ENCODE data around the gene TUBB2A.
"Not testable (repeated sequence)": the region's sequence is repeated elsewhere in the genome, so short reads cannot be mapped to it uniquely, and the experiment has no call there.

Gene TUBB2A

GRCh38 chr6:3155416-3155815, 1.9 kb downstream of the TUBB2A start:
- not testable (repeated sequence) for H3K4me3 ChIP-seq (ENCODE audit: insufficient read depth, low read depth, low read length, poor library complexity, severe bottlenecking); H3K36me3 ChIP-seq (ENCODE audit: control insufficient read depth, insufficient read depth, low read length); H3K27ac ChIP-seq (ENCODE audit: insufficient read depth, low read length, poor library complexity, severe bottlenecking); H3K27me3 ChIP-seq (replicated peaks; ENCODE audit: control insufficient read depth, insufficient read depth, low read length, poor library complexity, severe bottlenecking); H3K9me3 ChIP-seq (ENCODE audit: control insufficient read depth, low read length); DNase-seq
- H3K4me1 ChIP-seq (ENCODE audit: control insufficient read depth, insufficient read depth, low read length, poor library complexity, severe bottlenecking), result peaks cover 23% of the 10 kb centered on the region

DNA sequence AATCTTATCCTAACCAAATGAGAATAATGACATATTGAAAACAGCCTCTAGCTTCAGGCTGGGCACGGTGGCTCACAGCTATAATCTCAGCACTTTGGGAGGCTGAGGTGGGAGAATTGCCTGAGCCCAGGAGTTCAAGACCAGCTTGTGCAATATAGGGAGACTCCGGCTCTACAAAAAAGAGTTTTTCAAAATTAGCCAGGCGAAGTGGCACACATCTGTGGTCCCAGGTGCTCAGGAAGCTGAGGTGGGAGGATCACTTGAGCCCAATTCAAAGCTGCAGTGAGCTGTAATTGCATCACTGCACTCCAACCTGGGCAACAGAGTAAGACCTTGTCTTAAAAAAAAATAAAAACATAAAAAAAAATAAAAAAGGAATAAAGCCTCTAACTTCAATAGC, 4.7 kb downstream of the TUBB2A start:
- H3K4me1 ChIP-seq (ENCODE audit: control insufficient read depth, insufficient read depth, low read length, poor library complexity, severe bottlenecking), result peaks cover 6% of the 10 kb centered on the region
- no peaks in the 10 kb centered on the region for H3K36me3 ChIP-seq (ENCODE audit: control insufficient read depth, insufficient read depth, low read length)
- H3K9me3 ChIP-seq (ENCODE audit: control insufficient read depth, low read length), result no peaks in the 10 kb centered on the region
- no peaks in the 10 kb centered on the region for H3K27me3 ChIP-seq (replicated peaks; ENCODE audit: control insufficient read depth, insufficient read depth, low read length, poor library complexity, severe bottlenecking)
- DNase-seq, result no peak
- H3K4me3 ChIP-seq (ENCODE audit: insufficient read depth, low read depth, low read length, poor library complexity, severe bottlenecking), result no peak overlapping the region
- H3K27ac ChIP-seq (ENCODE audit: insufficient read depth, low read length, poor library complexity, severe bottlenecking), result no peak overlapping the region

- H3K27ac ChIP-seq (ENCODE audit: insufficient read depth, low read length, poor library complexity, severe bottlenecking), result no peak overlapping the region
Measured at GRCh38 chr6:3151691-3152090, 5.7 kb downstream of the TUBB2A start.

DNA sequence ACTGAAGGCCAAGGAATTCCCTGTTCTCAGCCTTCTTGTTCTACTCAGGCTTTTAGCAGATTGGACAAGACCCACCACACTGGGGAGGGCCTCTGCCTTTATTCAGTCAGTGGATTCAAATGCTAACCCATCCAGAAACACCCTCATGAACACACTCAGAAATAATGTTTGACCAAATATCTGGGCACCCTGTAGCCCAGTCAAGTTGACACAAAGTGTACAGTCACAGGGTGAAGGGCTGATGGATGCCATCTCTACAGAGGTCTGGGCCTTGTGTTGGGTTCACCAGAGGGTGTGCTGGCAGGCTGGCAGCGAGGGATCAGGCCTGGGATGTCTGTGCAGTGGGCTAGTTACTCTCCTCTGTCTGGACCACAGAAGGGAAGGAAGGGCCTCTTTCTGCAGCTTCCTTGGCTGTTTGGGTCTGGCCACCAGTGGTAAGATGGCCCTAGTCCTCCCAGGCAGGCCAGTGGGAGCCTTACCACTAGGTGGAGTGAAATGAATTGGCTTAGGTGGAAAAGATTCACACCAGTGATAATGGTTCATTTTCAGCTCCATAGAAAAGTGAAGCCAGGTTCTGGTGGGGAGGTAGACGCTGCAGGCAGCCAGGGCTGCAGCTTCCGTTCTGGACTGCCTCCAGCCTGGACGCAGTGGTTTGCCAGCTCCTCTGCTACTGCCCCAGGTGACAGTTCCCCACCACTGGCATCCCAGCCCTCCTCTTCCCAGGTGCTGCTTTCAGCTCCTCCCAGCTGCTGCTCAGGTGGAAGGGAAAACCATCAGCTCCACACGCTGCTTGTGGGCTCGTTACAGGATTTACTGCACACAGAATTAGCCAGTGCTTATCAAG, 9.2 kb downstream of the TUBB2A start:
- Histone ChIP-seq H3K27me3 (replicated peaks; ENCODE audit: control insufficient read depth, insufficient read depth, low read length, poor library complexity, severe bottlenecking) (no peaks in the 10 kb centered on the region), H3K9me3 (ENCODE audit: control insufficient read depth, low read length) (no peaks in the 10 kb centered on the region), H3K4me1 (ENCODE audit: control insufficient read depth, insufficient read depth, low read length, poor library complexity, severe bottlenecking) (no peaks in the 10 kb centered on the region), H3K27ac (ENCODE audit: insufficient read depth, low read length, poor library complexity, severe bottlenecking) (no peak overlapping the region), H3K4me3 (ENCODE audit: insufficient read depth, low read depth, low read length, poor library complexity, severe bottlenecking) (no peak overlapping the region), H3K36me3 (ENCODE audit: control insufficient read depth, insufficient read depth, low read length) (no peaks in the 10 kb centered on the region)
- no peak for DNase-seq

More at GRCh38 chr6:3151691-3152090, 5.7 kb downstream of the TUBB2A start:
- no peaks in the 10 kb centered on the region for H3K27me3 ChIP-seq (replicated peaks; ENCODE audit: control insufficient read depth, insufficient read depth, low read length, poor library complexity, severe bottlenecking)
- no peaks in the 10 kb centered on the region for H3K36me3 ChIP-seq (ENCODE audit: control insufficient read depth, insufficient read depth, low read length)
- no peak for DNase-seq
- H3K4me1 ChIP-seq (ENCODE audit: control insufficient read depth, insufficient read depth, low read length, poor library complexity, severe bottlenecking), result peaks cover 3% of the 10 kb centered on the region
- H3K9me3 ChIP-seq (ENCODE audit: control insufficient read depth, low read length), result no peaks in the 10 kb centered on the region
- H3K4me3 ChIP-seq (ENCODE audit: insufficient read depth, low read depth, low read length, poor library complexity, severe bottlenecking), result no peak overlapping the region

DNA sequence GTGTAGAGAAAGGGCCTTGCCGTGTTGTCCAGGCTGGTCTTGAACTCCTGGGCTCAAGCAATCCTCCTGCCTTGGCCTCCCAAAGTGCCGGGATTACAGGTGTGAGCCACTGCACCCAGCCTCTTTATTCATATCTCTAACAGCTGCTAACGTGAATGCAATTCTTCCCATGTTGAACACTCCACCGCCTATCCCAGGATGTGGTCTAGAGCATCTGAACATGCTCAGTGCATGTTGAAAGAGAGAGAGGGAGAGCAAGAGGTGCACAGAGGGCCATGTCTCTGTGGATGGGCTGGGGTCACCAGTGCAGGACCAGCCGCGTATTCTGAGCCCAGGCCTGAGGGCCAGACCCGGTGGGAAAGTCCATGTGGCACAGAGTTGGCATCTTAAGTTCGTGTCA, 12.8 kb downstream of the TUBB2A start:
- H3K27me3 ChIP-seq (replicated peaks; ENCODE audit: control insufficient read depth, insufficient read depth, low read length, poor library complexity, severe bottlenecking), result no peaks in the 10 kb centered on the region
- H3K36me3 ChIP-seq (ENCODE audit: control insufficient read depth, insufficient read depth, low read length), result no peaks in the 10 kb centered on the region
- H3K4me3 ChIP-seq (ENCODE audit: insufficient read depth, low read depth, low read length, poor library complexity, severe bottlenecking), result no peak overlapping the region
- H3K27ac ChIP-seq (ENCODE audit: insufficient read depth, low read length, poor library complexity, severe bottlenecking), result no peak overlapping the region
- no peaks in the 10 kb centered on the region for H3K9me3 ChIP-seq (ENCODE audit: control insufficient read depth, low read length)
- no peaks in the 10 kb centered on the region for H3K4me1 ChIP-seq (ENCODE audit: control insufficient read depth, insufficient read depth, low read length, poor library complexity, severe bottlenecking)
- no peak for DNase-seq

DNA sequence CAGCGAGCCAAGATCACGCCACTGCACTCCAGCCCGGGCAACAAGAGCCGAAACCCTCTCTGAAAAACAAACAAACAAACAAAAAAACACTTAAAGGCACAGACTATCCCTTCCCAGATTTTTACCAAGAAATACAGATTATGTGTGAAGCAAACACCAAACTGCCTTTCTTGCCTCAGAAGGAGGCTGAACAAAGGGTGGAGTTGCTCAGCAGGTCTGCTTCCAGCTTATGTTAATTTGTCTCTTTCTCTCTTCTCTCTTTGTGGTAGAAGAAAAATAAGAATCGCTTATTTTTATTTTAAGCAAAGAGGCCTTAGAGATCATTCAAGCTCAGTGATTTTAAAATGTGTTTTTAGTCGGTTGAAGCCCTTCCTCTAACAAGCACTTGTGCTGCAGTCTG, 14.2 kb downstream of the TUBB2A start:
- Histone ChIP-seq H3K27me3 (replicated peaks; ENCODE audit: control insufficient read depth, insufficient read depth, low read length, poor library complexity, severe bottlenecking) (no peaks in the 10 kb centered on the region), H3K27ac (ENCODE audit: insufficient read depth, low read length, poor library complexity, severe bottlenecking) (no peak overlapping the region), H3K9me3 (ENCODE audit: control insufficient read depth, low read length) (no peaks in the 10 kb centered on the region), H3K4me1 (ENCODE audit: control insufficient read depth, insufficient read depth, low read length, poor library complexity, severe bottlenecking) (no peaks in the 10 kb centered on the region), H3K36me3 (ENCODE audit: control insufficient read depth, insufficient read depth, low read length) (no peaks in the 10 kb centered on the region), H3K4me3 (ENCODE audit: insufficient read depth, low read depth, low read length, poor library complexity, severe bottlenecking) (no peak overlapping the region)
- DNase-seq, result no peak

DNA sequence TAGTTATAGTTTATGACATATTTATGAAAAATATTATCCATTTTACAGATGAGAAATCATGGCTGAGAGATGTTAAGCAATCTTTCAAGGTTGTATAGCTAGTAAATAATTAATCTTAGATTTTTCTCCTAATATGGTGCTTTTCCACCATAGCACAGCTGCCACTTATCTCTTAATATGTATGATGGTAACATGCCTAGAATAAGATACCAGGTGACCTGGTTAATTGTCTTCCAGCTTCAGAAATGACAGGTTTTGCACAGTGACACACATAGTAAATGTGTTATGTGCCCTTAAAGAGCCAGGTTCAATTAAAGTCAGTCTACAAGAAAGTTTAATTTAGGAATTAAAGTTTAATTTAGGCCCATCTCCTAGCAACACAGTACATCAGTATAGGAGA, 14.8 kb downstream of the TUBB2A start:
- no peaks in the 10 kb centered on the region for H3K9me3 ChIP-seq (ENCODE audit: control insufficient read depth, low read length)
- no peak overlapping the region for H3K4me3 ChIP-seq (ENCODE audit: insufficient read depth, low read depth, low read length, poor library complexity, severe bottlenecking)
- no peak overlapping the region for H3K27ac ChIP-seq (ENCODE audit: insufficient read depth, low read length, poor library complexity, severe bottlenecking)
- H3K4me1 ChIP-seq (ENCODE audit: control insufficient read depth, insufficient read depth, low read length, poor library complexity, severe bottlenecking), result no peaks in the 10 kb centered on the region
- no peak for DNase-seq
- H3K36me3 ChIP-seq (ENCODE audit: control insufficient read depth, insufficient read depth, low read length), result no peaks in the 10 kb centered on the region
- no peaks in the 10 kb centered on the region for H3K27me3 ChIP-seq (replicated peaks; ENCODE audit: control insufficient read depth, insufficient read depth, low read length, poor library complexity, severe bottlenecking)

- no peak overlapping the region for H3K4me3 ChIP-seq (ENCODE audit: insufficient read depth, low read depth, low read length, poor library complexity, severe bottlenecking)
- DNase-seq, result no peak
- no peaks in the 10 kb centered on the region for H3K27me3 ChIP-seq (replicated peaks; ENCODE audit: control insufficient read depth, insufficient read depth, low read length, poor library complexity, severe bottlenecking)
- no peak overlapping the region for H3K27ac ChIP-seq (ENCODE audit: insufficient read depth, low read length, poor library complexity, severe bottlenecking)
- H3K9me3 ChIP-seq (ENCODE audit: control insufficient read depth, low read length), result no peaks in the 10 kb centered on the region
- no peaks in the 10 kb centered on the region for H3K36me3 ChIP-seq (ENCODE audit: control insufficient read depth, insufficient read depth, low read length)
- H3K4me1 ChIP-seq (ENCODE audit: control insufficient read depth, insufficient read depth, low read length, poor library complexity, severe bottlenecking), result no peaks in the 10 kb centered on the region
Measured at GRCh38 chr6:3140201-3140600, 17.1 kb downstream of the TUBB2A start.

- H3K9me3 ChIP-seq (ENCODE audit: control insufficient read depth, low read length), result no peaks in the 10 kb centered on the region
- DNase-seq, result no peak
- H3K4me1 ChIP-seq (ENCODE audit: control insufficient read depth, insufficient read depth, low read length, poor library complexity, severe bottlenecking), result no peaks in the 10 kb centered on the region
- no peak overlapping the region for H3K4me3 ChIP-seq (ENCODE audit: insufficient read depth, low read depth, low read length, poor library complexity, severe bottlenecking)
- no peaks in the 10 kb centered on the region for H3K27me3 ChIP-seq (replicated peaks; ENCODE audit: control insufficient read depth, insufficient read depth, low read length, poor library complexity, severe bottlenecking)
- H3K36me3 ChIP-seq (ENCODE audit: control insufficient read depth, insufficient read depth, low read length), result no peaks in the 10 kb centered on the region
- H3K27ac ChIP-seq (ENCODE audit: insufficient read depth, low read length, poor library complexity, severe bottlenecking), result no peak overlapping the region
Measured at GRCh38 chr6:3139090-3139903, 18.0 kb downstream of the TUBB2A start.

DNA sequence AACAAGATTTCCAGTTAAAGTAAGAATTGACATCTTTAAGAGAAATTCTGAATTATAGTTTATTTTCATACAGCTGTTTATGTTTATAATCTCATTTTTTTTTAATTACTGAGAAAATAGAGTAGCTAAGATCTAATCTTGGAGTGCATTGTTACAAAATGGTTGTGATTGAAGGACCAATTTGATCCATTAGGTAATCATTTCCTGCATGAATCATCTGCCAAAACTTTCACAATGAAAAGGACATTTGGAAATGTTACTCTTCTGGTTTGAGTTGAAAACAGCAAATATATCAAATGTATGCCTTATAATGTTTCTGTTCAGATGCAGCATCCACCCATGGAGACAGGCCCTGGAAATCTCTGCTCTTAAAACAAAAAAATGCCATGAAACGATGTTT, 19.0 kb downstream of the TUBB2A start:
- DNase-seq, result no peak
- no peak overlapping the region for H3K27ac ChIP-seq (ENCODE audit: insufficient read depth, low read length, poor library complexity, severe bottlenecking)
- H3K27me3 ChIP-seq (replicated peaks; ENCODE audit: control insufficient read depth, insufficient read depth, low read length, poor library complexity, severe bottlenecking), result no peaks in the 10 kb centered on the region
- H3K36me3 ChIP-seq (ENCODE audit: control insufficient read depth, insufficient read depth, low read length), result no peaks in the 10 kb centered on the region
- H3K9me3 ChIP-seq (ENCODE audit: control insufficient read depth, low read length), result no peaks in the 10 kb centered on the region
- H3K4me3 ChIP-seq (ENCODE audit: insufficient read depth, low read depth, low read length, poor library complexity, severe bottlenecking), result no peak overlapping the region
- H3K4me1 ChIP-seq (ENCODE audit: control insufficient read depth, insufficient read depth, low read length, poor library complexity, severe bottlenecking), result no peaks in the 10 kb centered on the region

Measured in effector memory CD4-positive, alpha-beta T cell (primary cell).